PC-3 (cell line): Measurements from ENCODE around the gene PDIA4. TPM values are rescaled to one million over a fixed set of nuclear protein-coding genes. Genes with fewer than 3 reads are reported as not detected.
A peak's percentile ranks its signal among the peaks of the same experiment; 100 is the strongest.

Experiments used
- ATAC-seq: fragments of 200-7000 bp; cut with Tn5 transposase; 2 replicates; pipeline ENCODE4 v1.9.1; 2020; ENCODE audit warnings: mild to moderate bottlenecking, moderate library complexity
- BruUV-seq: library from RNA; stranded (reverse); fragments of 400-500 nt; replicated peaks from 2 replicates; lab custom pipeline; 2021; lab: Mats Ljungman, UMichigan
- CTCF ChIA-PET: fragments of 300-600 bp; sonication (Branson Sonifier 250); formaldehyde crosslinking; loops from one replicate; lab custom pipeline; 2022; ENCODE audit warnings: antibody characterized with exemption; lab: Charles Lee
- POLR2A ChIA-PET: fragments of 300-600 bp; sonication (Branson Sonifier 250); formaldehyde crosslinking; loops from one replicate; lab custom pipeline; 2022; ENCODE audit warnings: antibody characterized with exemption; ENCODE audit not compliant: unreplicated experiment; lab: Charles Lee
- DNase-seq: peaks from one replicate; pipeline ENCODE4 v3.0.0-alpha.2; 2015
- H2AFZ ChIP-seq: fragments of 300-600 bp; sonication (generic); 2 replicates; pipeline ENCODE4 v1.6.0; 2016; ENCODE audit warnings: antibody characterized with exemption, low read length
- H3F3A ChIP-seq: fragments of 300-600 bp; sonication (generic); one replicate; pipeline ENCODE4 v1.6.0; 2017; ENCODE audit warnings: antibody characterized with exemption, low read length, control low read depth, mild to moderate bottlenecking; ENCODE audit not compliant: unreplicated experiment
- H3K27ac ChIP-seq: fragments of 300-600 bp; sonication (generic); 2 replicates; pipeline ENCODE4 v1.5.1; 2016; ENCODE audit warnings: mild to moderate bottlenecking, low read length
- H3K27me3 ChIP-seq: fragments of 300-600 bp; sonication (generic); 2 replicates; pipeline ENCODE4 v1.6.1; 2016; ENCODE audit warnings: low read length, mixed read lengths
- H3K36me3 ChIP-seq: fragments of 300-600 bp; sonication (generic); 2 replicates; pipeline ENCODE4 v1.6.1; 2016; ENCODE audit warnings: low read depth, mixed run types, low read length, mixed read lengths
- H3K4me1 ChIP-seq: fragments of 300-600 bp; sonication (generic); 2 replicates; pipeline ENCODE4 v1.5.1; 2016; ENCODE audit warnings: low read length; ENCODE audit not compliant: insufficient read depth
- H3K4me2 ChIP-seq: fragments of 300-600 bp; sonication (generic); 2 replicates; pipeline ENCODE4 v1.6.0; 2016; ENCODE audit warnings: low read length
- H3K4me3 ChIP-seq: fragments of 300-600 bp; sonication (generic); 2 replicates; pipeline ENCODE4 v1.5.1; 2016; ENCODE audit warnings: mild to moderate bottlenecking, low read length, mixed read lengths
- H3K79me2 ChIP-seq: fragments of 300-600 bp; sonication (generic); 2 replicates; pipeline ENCODE4 v1.6.1; 2017; ENCODE audit warnings: low read length, mixed read lengths
- H3K9ac ChIP-seq: fragments of 300-600 bp; sonication (generic); 2 replicates; pipeline ENCODE4 v1.6.0; 2016; ENCODE audit warnings: mild to moderate bottlenecking, low read length
- H3K9me2 ChIP-seq: fragments of 300-600 bp; sonication (generic); replicated peaks from 2 replicates; pipeline ENCODE4 v1.6.1; 2016; ENCODE audit warnings: mixed run types, low read length, mixed read lengths
- H3K9me3 ChIP-seq: fragments of 300-600 bp; sonication (generic); 2 replicates; pipeline ENCODE4 v1.6.1; 2016; ENCODE audit warnings: low read length, mixed read lengths
- H4K20me1 ChIP-seq: fragments of 300-600 bp; sonication (generic); 2 replicates; pipeline ENCODE4 v1.6.1; 2016; ENCODE audit warnings: low read length, mixed read lengths
- EZH2 ChIP-seq: fragments of 300-600 bp; sonication (generic); IDR thresholded peaks from one replicate; pipeline ENCODE4 v1.6.1; 2017; ENCODE audit warnings: antibody characterized with exemption, mild to moderate bottlenecking, low read length; ENCODE audit not compliant: unreplicated experiment
- EZH2phosphoT487 ChIP-seq: fragments of 300-600 bp; sonication (generic); IDR thresholded peaks from 2 replicates; pipeline ENCODE4 v1.6.1; 2018; ENCODE audit warnings: mild to moderate bottlenecking, antibody characterized with exemption, low read length, borderline replicate concordance
- intact Hi-C: fragments of 100-400 bp; cut with micrococcal nuclease; formaldehyde crosslinking; loops from 2 replicates; pipeline ENCODE4 v1.9.0; 2023
- total RNA-seq: library from RNA; depleted of rRNA; stranded (reverse); fragments of >200 nt; gene quantifications from 2 replicates; pipeline ENCODE4 v1.2.3, GENCODE V29; 2014
- TF ChIP-seq, protein P1 (sequence below): fragments of 300-600 bp; sonication (generic); conservative IDR thresholded peaks from 2 replicates; pipeline ENCODE4 v1.5.1; 2017; ENCODE audit warnings: antibody characterized with exemption, low read depth, mild to moderate bottlenecking, low read length

The PDIA4 gene
- total RNA-seq, 1 experiment from 2014 or later: 249 TPM

- H3K36me3 ChIP-seq: peaks cover 69% of the 10 kb centered on the region
- no peak overlapping the region for H3K4me3 ChIP-seq
- DNase-seq: no peak
- H4K20me1 ChIP-seq: 0 out of 2 replicates have a peak, but pooled peaks cover 3% of the 10 kb centered on the region
- no peaks in the 10 kb centered on the region for H3K9me2 ChIP-seq
- H3K27ac ChIP-seq: no peak overlapping the region
- no peaks in the 10 kb centered on the region for H3F3A ChIP-seq
- H3K9ac ChIP-seq: no peak overlapping the region
- H3K4me1 ChIP-seq: no peaks in the 10 kb centered on the region
- no TSS peak for BruUV-seq
- H3K27me3 ChIP-seq: no peaks in the 10 kb centered on the region
- TF ChIP-seq EZH2: no peak
- TF ChIP-seq, protein P1, sequence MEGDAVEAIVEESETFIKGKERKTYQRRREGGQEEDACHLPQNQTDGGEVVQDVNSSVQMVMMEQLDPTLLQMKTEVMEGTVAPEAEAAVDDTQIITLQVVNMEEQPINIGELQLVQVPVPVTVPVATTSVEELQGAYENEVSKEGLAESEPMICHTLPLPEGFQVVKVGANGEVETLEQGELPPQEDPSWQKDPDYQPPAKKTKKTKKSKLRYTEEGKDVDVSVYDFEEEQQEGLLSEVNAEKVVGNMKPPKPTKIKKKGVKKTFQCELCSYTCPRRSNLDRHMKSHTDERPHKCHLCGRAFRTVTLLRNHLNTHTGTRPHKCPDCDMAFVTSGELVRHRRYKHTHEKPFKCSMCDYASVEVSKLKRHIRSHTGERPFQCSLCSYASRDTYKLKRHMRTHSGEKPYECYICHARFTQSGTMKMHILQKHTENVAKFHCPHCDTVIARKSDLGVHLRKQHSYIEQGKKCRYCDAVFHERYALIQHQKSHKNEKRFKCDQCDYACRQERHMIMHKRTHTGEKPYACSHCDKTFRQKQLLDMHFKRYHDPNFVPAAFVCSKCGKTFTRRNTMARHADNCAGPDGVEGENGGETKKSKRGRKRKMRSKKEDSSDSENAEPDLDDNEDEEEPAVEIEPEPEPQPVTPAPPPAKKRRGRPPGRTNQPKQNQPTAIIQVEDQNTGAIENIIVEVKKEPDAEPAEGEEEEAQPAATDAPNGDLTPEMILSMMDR: peak; percentile 5; the same call in 1 of the 2 replicates
- H3K4me2 ChIP-seq: no peak overlapping the region
- no peak overlapping the region for H2AFZ ChIP-seq
- no peaks in the 10 kb centered on the region for H3K9me3 ChIP-seq
- intact Hi-C loops: no loop called here
- H3K79me2 ChIP-seq: no peaks in the 10 kb centered on the region
- ATAC-seq: no peak
- POLR2A ChIA-PET: no interaction called here
- CTCF ChIA-PET: interaction anchor here (1.1 to 1.5 kb wide), 2 partner anchors 59 to 87 kb away, joined by 5 to 6 read pairs; no protein-coding TSS in a partner anchor
Observed at GRCh38 chr7:149007611-149008010, 20.7 kb downstream of the PDIA4 start.

GRCh38 chr7:149007146-149007545 lies 21.2 kb downstream of the PDIA4 start:
- H3K9me2 ChIP-seq: no peaks in the 10 kb centered on the region
- ATAC-seq (no peak), DNase-seq (no peak)
- H3K4me2 ChIP-seq: no peak overlapping the region
- H3K36me3 ChIP-seq: peaks cover 66% of the 10 kb centered on the region
- no TSS peak for BruUV-seq
- intact Hi-C loops: no loop called here
- H3F3A ChIP-seq: no peaks in the 10 kb centered on the region
- H3K79me2 ChIP-seq: no peaks in the 10 kb centered on the region
- H3K9ac ChIP-seq: no peak overlapping the region
- no peaks in the 10 kb centered on the region for H3K27me3 ChIP-seq
- no peaks in the 10 kb centered on the region for H3K9me3 ChIP-seq
- H3K4me3 ChIP-seq: no peak overlapping the region
- ChIA-PET CTCF (interaction anchor here (0.6 to 1.5 kb wide), 3 partner anchors 24 to 88 kb away, joined by 3 to 6 read pairs (median 5); no protein-coding TSS in a partner anchor), POLR2A (no interaction called here)
- no peaks in the 10 kb centered on the region for H3K4me1 ChIP-seq
- no peak overlapping the region for H2AFZ ChIP-seq
- H3K27ac ChIP-seq: no peak overlapping the region
- TF ChIP-seq, protein P1: no peak
- no peak for TF ChIP-seq EZH2
- H4K20me1 ChIP-seq: 0 out of 2 replicates have a peak, but pooled peaks cover 3% of the 10 kb centered on the region

GRCh38 chr7:149006345-149006725 lies 22.0 kb downstream of the PDIA4 start:
- TF ChIP-seq, protein P1: no peak
- TF ChIP-seq EZH2 (no peak), EZH2phosphoT487 (no peak)
- H3K4me3 ChIP-seq: no peak overlapping the region
- BruUV-seq: no TSS peak
- H3K79me2 ChIP-seq: no peaks in the 10 kb centered on the region
- intact Hi-C loops: no loop called here
- no peaks in the 10 kb centered on the region for H3K9me3 ChIP-seq
- H3K4me1 ChIP-seq: no peaks in the 10 kb centered on the region
- ATAC-seq (no peak), DNase-seq (no peak)
- H2AFZ ChIP-seq: no peak overlapping the region
- no peak overlapping the region for H3K4me2 ChIP-seq
- H3K27ac ChIP-seq: no peak overlapping the region
- H3K36me3 ChIP-seq: peaks cover 58% of the 10 kb centered on the region
- no peaks in the 10 kb centered on the region for H3K9me2 ChIP-seq
- H3K9ac ChIP-seq: no peak overlapping the region
- no peaks in the 10 kb centered on the region for H3K27me3 ChIP-seq
- ChIA-PET POLR2A (interaction anchor here (0.6 kb wide), 1 partner anchor 308 kb away, joined by 16 read pairs; the partner anchor contains the start of gene CUL1), CTCF (interaction anchor here (0.6 to 1.5 kb wide), 3 partner anchors 23 to 60 kb away, joined by 3 to 8 read pairs (median 6); no protein-coding TSS in a partner anchor)
- no peaks in the 10 kb centered on the region for H3F3A ChIP-seq
- 0 out of 2 replicates have a peak, but pooled peaks cover 3% of the 10 kb centered on the region for H4K20me1 ChIP-seq
